NCI-H526 treated with DMSO at 0.1 percent for 48 hours (cell line): ENCODE results near the gene CFAP74.

ENCODE experiments used
- DNase-seq: peaks from one replicate; lab custom pipeline; 2025; lab: John Stamatoyannopoulos, UW

The CFAP74 gene

GRCh38 chr1:1874901-1875300, 128.7 kb downstream of the CFAP74 start:
- DNase-seq, result no peak

GRCh38 chr1:1873186-1873585, 130.4 kb downstream of the CFAP74 start:
- no peak for DNase-seq

- no peak for DNase-seq
These were observed 131.1 kb downstream of the CFAP74 start for GRCh38 chr1:1872329-1872994.
